HEK293T (cell line): ENCODE data around the gene ID2.

ENCODE experiments used
- CTCF ChIA-PET: fragments of 350-600 bp; formaldehyde crosslinking; extraction: SDS; loops from one replicate; lab custom pipeline; 2021; ENCODE audit warnings: antibody characterized with exemption, inconsistent platforms; lab: Yijun Ruan, JAX
- POLR2A ChIA-PET: fragments of 350-600 bp; formaldehyde crosslinking; extraction: SDS; loops from one replicate; lab custom pipeline; 2020; ENCODE audit warnings: antibody characterized with exemption, inconsistent platforms; lab: Yijun Ruan, JAX
- DNase-seq: peaks from one replicate; pipeline ENCODE4 v3.0.0; 2012; ENCODE audit warnings: mixed read lengths; ENCODE audit errors: extremely low spot score
- ARNT ChIP-seq: fragments of 450-650 bp; IDR thresholded peaks from 2 replicates; pipeline ENCODE4 v1.6.1; 2017; ENCODE audit warnings: mild to moderate bottlenecking
- BHLHE40 ChIP-seq: fragments of 450-650 bp; IDR thresholded peaks from 2 replicates; pipeline ENCODE4 v1.6.1; 2016; ENCODE audit warnings: mild to moderate bottlenecking, moderate library complexity, borderline replicate concordance
- CTBP1 ChIP-seq: fragments of 450-650 bp; IDR thresholded peaks from 2 replicates; pipeline ENCODE4 v1.6.1; 2016; ENCODE audit warnings: borderline replicate concordance
- ELF4 ChIP-seq: fragments of 450-650 bp; IDR thresholded peaks from 2 replicates; pipeline ENCODE4 v1.6.1; 2017; ENCODE audit warnings: antibody characterized with exemption
- FOXA1 ChIP-seq: fragments of 450-650 bp; IDR thresholded peaks from 2 replicates; pipeline ENCODE4 v1.6.1; 2016; ENCODE audit warnings: mild to moderate bottlenecking
- FOXK2 ChIP-seq: fragments of 450-650 bp; IDR thresholded peaks from 2 replicates; pipeline ENCODE4 v1.6.1; 2016; ENCODE audit warnings: mild to moderate bottlenecking
- FOXM1 ChIP-seq: fragments of 450-650 bp; IDR thresholded peaks from 2 replicates; pipeline ENCODE4 v1.6.1; 2017; ENCODE audit warnings: mild to moderate bottlenecking, borderline replicate concordance
- HDGF ChIP-seq: fragments of 450-650 bp; IDR thresholded peaks from 2 replicates; pipeline ENCODE4 v1.6.1; 2017; ENCODE audit warnings: antibody characterized with exemption, borderline replicate concordance
- L3MBTL2 ChIP-seq: fragments of 450-650 bp; conservative IDR thresholded peaks from 2 replicates; pipeline ENCODE4 v1.6.1; 2016; ENCODE audit warnings: mild to moderate bottlenecking
- LEF1 ChIP-seq: fragments of 450-650 bp; IDR thresholded peaks from 2 replicates; pipeline ENCODE4 v1.6.1; 2017; ENCODE audit warnings: mild to moderate bottlenecking, borderline replicate concordance
- NFRKB ChIP-seq: fragments of 450-650 bp; IDR thresholded peaks from 2 replicates; pipeline ENCODE4 v1.6.1; 2016; ENCODE audit warnings: mild to moderate bottlenecking, moderate library complexity
- SP1 ChIP-seq: fragments of 450-650 bp; IDR thresholded peaks from 2 replicates; pipeline ENCODE4 v1.6.1; 2017
- SUZ12 ChIP-seq: fragments of 450-650 bp; IDR thresholded peaks from 2 replicates; pipeline ENCODE4 v1.6.1; 2016; ENCODE audit warnings: mild to moderate bottlenecking
- TARDBP ChIP-seq: fragments of 450-650 bp; IDR thresholded peaks from 2 replicates; pipeline ENCODE4 v1.6.1; 2016
- ZNF384 ChIP-seq: fragments of 450-650 bp; IDR thresholded peaks from 2 replicates; pipeline ENCODE4 v1.6.1; 2016
- TF ChIP-seq, protein P1 (sequence below): fragments of 450-650 bp; IDR thresholded peaks from 2 replicates; pipeline ENCODE4 v1.6.1; 2016

ID2 gene

DNA sequence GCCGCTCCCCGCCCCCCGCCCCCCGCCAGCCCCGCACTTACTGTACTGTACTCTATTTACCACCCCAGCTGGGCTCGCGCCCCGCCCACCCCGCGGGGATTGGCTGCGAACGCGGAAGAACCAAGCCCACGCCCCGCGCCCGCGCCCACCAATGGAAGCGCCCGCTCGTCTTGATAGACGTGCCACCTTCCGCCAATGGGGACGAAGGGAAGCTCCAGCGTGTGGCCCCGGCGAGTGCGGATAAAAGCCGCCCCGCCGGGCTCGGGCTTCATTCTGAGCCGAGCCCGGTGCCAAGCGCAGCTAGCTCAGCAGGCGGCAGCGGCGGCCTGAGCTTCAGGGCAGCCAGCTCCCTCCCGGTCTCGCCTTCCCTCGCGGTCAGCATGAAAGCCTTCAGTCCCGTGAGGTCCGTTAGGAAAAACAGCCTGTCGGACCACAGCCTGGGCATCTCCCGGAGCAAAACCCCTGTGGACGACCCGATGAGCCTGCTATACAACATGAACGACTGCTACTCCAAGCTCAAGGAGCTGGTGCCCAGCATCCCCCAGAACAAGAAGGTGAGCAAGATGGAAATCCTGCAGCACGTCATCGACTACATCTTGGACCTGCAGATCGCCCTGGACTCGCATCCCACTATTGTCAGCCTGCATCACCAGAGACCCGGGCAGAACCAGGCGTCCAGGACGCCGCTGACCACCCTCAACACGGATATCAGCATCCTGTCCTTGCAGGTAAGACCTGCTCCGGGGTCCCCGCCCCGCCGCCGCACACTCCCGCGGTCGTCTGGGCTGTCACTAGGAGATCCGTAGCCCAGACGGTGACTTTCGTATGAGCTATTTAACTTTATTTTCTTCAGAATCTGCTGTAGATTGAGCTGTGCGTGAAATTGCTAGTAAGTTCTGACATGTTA, at the start of gene ID2:
Gene ID2, plus strand, starts transcription at position 271 of the 907 bp plus-strand sequence. Its CDS starts 110 bp downstream, at position 381.
- peak; percentile 93 for DNase-seq
- ChIA-PET CTCF (interaction anchor here (1.3 kb wide), 1 partner anchor 11 kb away, joined by 6 read pairs; no protein-coding TSS in a partner anchor), POLR2A (interaction anchor here (0.6 to 3.7 kb wide), 42 partner anchors 8 to 1771 kb away, joined by 3 to 14 read pairs (median 5); no protein-coding TSS in a partner anchor)
- TF ChIP-seq ZNF384 (no peak), ELF4 (peak; percentile 96), HDGF (no peak), CTBP1 (no peak), SP1 (no peak), ARNT (0 out of 2 replicates have a peak, but pooled peaks have one; percentile 46), FOXM1 (no peak), NFRKB (no peak), TARDBP (no peak)
- TF ChIP-seq, protein P1, sequence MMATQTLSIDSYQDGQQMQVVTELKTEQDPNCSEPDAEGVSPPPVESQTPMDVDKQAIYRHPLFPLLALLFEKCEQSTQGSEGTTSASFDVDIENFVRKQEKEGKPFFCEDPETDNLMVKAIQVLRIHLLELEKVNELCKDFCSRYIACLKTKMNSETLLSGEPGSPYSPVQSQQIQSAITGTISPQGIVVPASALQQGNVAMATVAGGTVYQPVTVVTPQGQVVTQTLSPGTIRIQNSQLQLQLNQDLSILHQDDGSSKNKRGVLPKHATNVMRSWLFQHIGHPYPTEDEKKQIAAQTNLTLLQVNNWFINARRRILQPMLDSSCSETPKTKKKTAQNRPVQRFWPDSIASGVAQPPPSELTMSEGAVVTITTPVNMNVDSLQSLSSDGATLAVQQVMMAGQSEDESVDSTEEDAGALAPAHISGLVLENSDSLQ, result peak; percentile 99

DNA sequence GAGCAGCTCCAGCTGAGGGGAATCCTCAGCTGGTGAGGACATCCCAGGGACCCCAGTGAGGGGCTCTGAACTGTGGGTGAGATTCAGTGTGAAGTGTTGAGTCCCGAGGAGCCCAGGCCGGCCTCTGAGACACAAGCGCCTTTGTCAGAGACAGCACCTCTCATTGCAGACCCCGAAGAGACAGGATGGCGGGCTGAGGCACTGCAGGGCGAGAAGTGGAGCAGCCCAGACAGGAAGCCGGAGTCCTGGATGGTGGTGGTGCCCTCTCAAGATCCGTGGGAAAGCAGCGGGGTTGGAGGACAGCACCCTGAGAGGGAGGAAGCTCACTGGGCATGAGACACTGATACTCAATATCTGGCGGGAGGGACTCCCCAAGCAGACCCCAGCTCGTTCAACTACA, 49.1 kb upstream of the ID2 start:
- CTCF ChIA-PET, result interaction anchor here (1.1 kb wide), 1 partner anchor 10 kb away, joined by 3 read pairs; no protein-coding TSS in a partner anchor
- no peak for DNase-seq
- POLR2A ChIA-PET, result interaction anchor here (1.1 kb wide), 2 partner anchors 10 to 50 kb away, joined by 3 to 4 read pairs; partner anchors contain the start of gene ID2
- no peak for TF ChIP-seq TARDBP
- no peak for TF ChIP-seq L3MBTL2
- no peak for TF ChIP-seq ARNT

GRCh38 chr2:8633186-8633734, 48.6 kb upstream of the ID2 start:
- ChIA-PET POLR2A (interaction anchor here (1.1 kb wide), 1 partner anchor 49 kb away, joined by 4 read pairs; the partner anchor contains the start of gene ID2), CTCF (interaction anchor here (1.1 kb wide), 1 partner anchor 9 kb away, joined by 3 read pairs; no protein-coding TSS in a partner anchor)
- TF ChIP-seq FOXK2 (no peak), ARNT (no peak), FOXA1 (no peak), NFRKB (no peak), LEF1 (no peak), FOXM1 (no peak), TARDBP (no peak)
- no peak for DNase-seq

DNA sequence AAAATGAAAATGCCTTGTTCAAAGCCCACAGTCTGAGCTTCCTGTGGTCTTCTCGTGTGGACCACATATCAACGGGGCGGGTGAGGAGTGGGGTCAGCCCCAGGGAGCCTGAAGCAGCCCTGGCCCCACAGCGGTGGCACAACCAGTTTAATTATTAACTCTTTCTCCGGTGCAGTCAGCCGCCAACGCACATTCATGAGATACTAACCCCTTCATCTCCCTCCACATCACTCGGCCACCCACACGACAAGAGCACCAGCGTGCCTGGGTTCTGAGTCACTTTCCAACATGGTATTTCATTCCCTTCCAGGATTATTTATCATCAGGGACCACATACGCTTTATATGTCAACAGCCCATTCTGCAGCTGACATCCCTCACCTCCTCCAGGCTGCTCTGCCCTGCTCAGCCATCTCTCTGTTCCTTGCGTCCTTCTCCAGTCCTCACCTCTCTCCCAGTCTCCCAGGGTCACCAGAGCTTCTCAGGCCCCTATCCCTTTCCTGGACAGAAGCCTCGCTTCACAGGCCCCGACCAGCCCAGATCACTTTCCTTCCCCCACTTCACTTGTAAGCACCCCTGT, 48.0 kb upstream of the ID2 start:
- CTCF ChIA-PET, result no interaction called here
- DNase-seq, result no peak
- POLR2A ChIA-PET, result interaction anchor here (0.8 to 1.1 kb wide), 2 partner anchors 48 to 49 kb away, joined by 3 to 4 read pairs; partner anchors contain the start of gene ID2
- TF ChIP-seq HDGF (no peak), LEF1 (no peak), L3MBTL2 (no peak), ZNF384 (no peak), TARDBP (no peak), NFRKB (no peak), SUZ12 (no peak)

DNA sequence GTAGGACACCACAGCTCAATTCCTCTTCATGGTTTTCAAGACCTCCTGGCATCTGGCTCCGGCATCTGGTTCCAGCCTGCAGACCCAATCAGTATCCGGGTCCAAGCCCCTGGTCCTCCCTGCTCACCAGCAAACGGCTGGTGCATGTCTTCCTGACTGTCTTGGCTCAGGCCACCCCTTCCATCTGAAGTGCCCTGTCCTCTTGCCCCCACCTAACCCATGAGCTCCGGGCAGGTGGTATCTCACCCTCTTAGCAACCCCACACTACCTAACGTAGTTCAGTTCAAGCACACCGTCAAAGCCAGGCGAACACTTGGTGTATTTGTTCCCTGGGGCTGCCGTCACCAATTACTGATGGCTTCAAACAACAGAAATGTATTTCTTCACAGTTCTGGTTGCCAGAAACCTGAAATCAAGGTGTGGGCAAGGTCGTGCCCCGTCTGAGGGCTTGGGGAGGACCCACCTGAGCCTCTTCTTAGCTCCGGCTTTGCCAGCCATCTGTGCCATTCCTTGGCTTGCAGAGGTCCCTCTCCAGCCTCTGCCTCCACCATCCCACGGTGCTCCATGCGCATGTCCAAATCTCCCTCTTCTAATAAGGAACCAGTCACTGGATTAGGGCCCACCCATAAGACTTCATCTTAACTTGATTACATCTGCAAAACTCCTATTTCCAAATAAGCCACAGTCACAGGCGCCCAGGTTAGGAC, 47.2 kb upstream of the ID2 start:
- TF ChIP-seq TARDBP, result no peak
- no peak for TF ChIP-seq NFRKB
- no peak for TF ChIP-seq LEF1
- TF ChIP-seq SP1, result no peak
- TF ChIP-seq ARNT, result no peak
- TF ChIP-seq BHLHE40, result no peak
- no peak for TF ChIP-seq CTBP1
- TF ChIP-seq FOXA1, result no peak
- no peak for TF ChIP-seq SUZ12
- TF ChIP-seq FOXK2, result no peak
- TF ChIP-seq FOXM1, result no peak
- TF ChIP-seq L3MBTL2, result no peak
- CTCF ChIA-PET, result no interaction called here
- no peak for DNase-seq
- POLR2A ChIA-PET, result interaction anchor here (0.8 kb wide), 1 partner anchor 47 kb away, joined by 3 read pairs; the partner anchor contains the start of gene ID2

DNA sequence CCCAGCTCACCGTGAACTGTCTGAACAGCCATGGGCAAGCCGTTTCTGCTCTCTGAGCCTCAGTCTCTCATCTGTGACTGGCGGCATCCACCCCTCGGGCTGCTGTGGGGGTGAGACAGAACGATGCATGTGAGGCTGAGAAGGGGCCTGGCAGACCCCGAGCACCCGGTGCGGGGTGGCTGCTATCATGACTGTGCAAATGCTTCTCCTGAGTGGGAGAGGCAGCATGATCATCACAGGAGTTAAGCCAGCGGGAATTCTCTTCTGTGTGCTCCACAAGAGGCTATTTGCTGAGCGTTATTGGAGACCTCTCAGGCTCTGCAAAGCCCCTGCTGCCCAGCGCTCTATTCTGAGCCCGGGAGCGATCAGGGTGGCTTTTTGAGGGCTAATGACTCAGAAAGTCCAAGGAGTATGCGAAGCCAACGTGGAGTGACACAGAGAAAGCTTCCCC, 45.8 kb upstream of the ID2 start:
- ChIA-PET POLR2A (no interaction called here), CTCF (no interaction called here)
- no peak for DNase-seq
- TF ChIP-seq, protein P1, result no peak
- no peak for TF ChIP-seq BHLHE40
- no peak for TF ChIP-seq L3MBTL2
- no peak for TF ChIP-seq ELF4
- no peak for TF ChIP-seq NFRKB
- no peak for TF ChIP-seq SP1
